Stomach (tissue), 4 donors: ENCODE data around the gene FANCC.

Source experiments
- EP300 ChIP-seq: sonication (generic); formaldehyde crosslinking; IDR thresholded peaks from one replicate; pipeline ENCODE4 v1.6.1; 2017; ENCODE audit warnings: antibody characterized with exemption
- POLR2A ChIP-seq, 4 donors: fragments of 450-650 bp; IDR thresholded peaks; one replicate each; pipeline ENCODE4 v1.6.1; 2016; ENCODE audit warnings: antibody characterized with exemption in 4 of 4, control low read depth in 2 of 4, mild to moderate bottlenecking in 1 of 4, moderate library complexity in 1 of 4

DNA sequence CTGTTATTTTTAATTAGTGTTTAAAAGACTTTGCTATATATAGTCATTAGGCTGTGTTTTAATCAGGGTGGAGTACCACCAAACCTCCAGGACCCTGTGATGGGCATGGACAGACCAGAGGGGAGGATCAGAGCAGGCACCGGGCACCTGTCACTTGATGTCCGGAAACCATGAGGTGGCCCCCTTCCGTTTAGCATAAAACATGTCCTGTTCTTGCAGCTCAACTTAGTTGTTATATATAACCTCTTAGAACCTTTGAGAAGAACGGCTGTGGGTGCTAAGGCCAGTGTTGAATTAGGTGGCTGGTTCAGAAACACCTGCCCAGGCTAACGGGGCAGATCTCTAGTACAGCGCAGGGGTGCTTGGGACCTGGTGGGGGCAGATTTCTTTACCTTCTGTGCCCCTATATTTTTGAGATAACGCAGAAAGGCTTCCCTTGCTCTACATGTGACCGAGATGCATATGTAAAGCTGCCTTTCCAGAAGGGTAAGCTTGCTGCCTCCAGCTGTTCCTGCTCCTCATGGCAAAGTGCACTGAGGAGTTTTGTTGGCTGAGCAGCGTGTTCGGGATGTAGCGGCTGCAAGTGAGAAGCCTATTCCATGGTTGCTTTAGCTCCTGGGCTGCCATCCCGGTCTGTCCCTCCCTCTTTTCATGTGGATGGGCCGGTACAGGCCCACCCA, 255.5 kb downstream of the FANCC start:
- TF ChIP-seq EP300 (no peak), POLR2A (IDR thresholded peaks at IDR 0.05) (no peak)
